ENCODE results near the gene SMYD3. TPM values are rescaled to one million over a fixed set of nuclear protein-coding genes. Genes with fewer than 3 reads are reported as not detected.

SMYD3 gene
- total and polyA plus RNA-seq, 9 of the 15 experiments (the other 6 are each of a cell fraction or from before 2014, with no cell fraction given), result 128 to 440 (median 197) TPM

- Histone ChIP-seq H3K9me1 (ENCODE audit: control insufficient read depth, insufficient read depth, low read length) (no peaks in the 10 kb centered on the region), H2AFZ (ENCODE audit: low read depth, low read length) (no peak overlapping the region), H3K9me3 (replicated peaks; ENCODE audit: control insufficient read depth, insufficient read depth, low read depth, low read length) (no peaks in the 10 kb centered on the region), H3K36me3 (ENCODE audit: control insufficient read depth, insufficient read depth, low read length) (no peaks in the 10 kb centered on the region), H3K4me3 (no peak overlapping the region), H3K4me2 (ENCODE audit: insufficient read depth, low read length) (no peak overlapping the region), H3K27me3 (ENCODE audit: control insufficient read depth in 2 of 2, insufficient read depth in 2 of 2, low read length in 2 of 2) (no peaks in the 10 kb centered on the region), H4K20me1 (replicated peaks; ENCODE audit: control insufficient read depth, insufficient read depth, low read length) (no peaks in the 10 kb centered on the region), H3K79me2 (ENCODE audit: control insufficient read depth, insufficient read depth, low read length) (no peaks in the 10 kb centered on the region; the same call in 2 of the 3 replicates), H3K9ac (ENCODE audit: insufficient read depth in 1 of 2, low read depth in 2 of 2, low read length in 2 of 2) (no peak overlapping the region), H3K4me1 (replicated peaks in 1 of 2; ENCODE audit: control insufficient read depth in 2 of 2, insufficient read depth in 2 of 2, low read length in 2 of 2) (no peaks in the 10 kb centered on the region), H3K27ac (ENCODE audit: extremely low read depth, low read depth, low read length) (no peak overlapping the region)
- ChIA-PET POLR2A (no interaction called here), CTCF (ENCODE audit: low intra/inter-chr PET ratio) (no interaction called here)
- FAIRE-seq (no peak), DNase-seq (ENCODE audit: extremely low read depth in 1 of 4, low spot score in 3 of 4) (no peak), ATAC-seq (no peak)
- in situ Hi-C loops (cut with MboI), result no loop called here
- intact Hi-C loops (cut with micrococcal nuclease), result no loop called here
- WGBS (ENCODE audit: insufficient coverage, low coverage, missing lambda C conversion rate), result 73% methylated on average over 4 of the region's 4 CpGs
- no TSS peak for BruUV-seq (replicated peaks)
- no peak for TF ChIP-seq ATF6 (CRISPR knock-in tag; IDR thresholded peaks at IDR 0.05)
- no peak for TF ChIP-seq HNRNPK (IDR thresholded peaks at IDR 0.05; ENCODE audit: low read depth, low read length, poor library complexity, severe bottlenecking)
- no peak for TF ChIP-seq CTCF (IDR thresholded peaks at IDR 0.05 in 2 of 3, conservative IDR thresholded peaks at IDR 0.05 in 1 of 3; ENCODE audit: insufficient read depth in 2 of 3, low read depth in 1 of 3, low read length in 3 of 3)
- no peak for TF ChIP-seq PATZ1 (CRISPR knock-in tag; IDR thresholded peaks at IDR 0.05; ENCODE audit: borderline replicate concordance)
- no peak for TF ChIP-seq POLR2B (IDR thresholded peaks at IDR 0.05; ENCODE audit: low read depth, partially characterized antibody)
- TF ChIP-seq HNRNPL (IDR thresholded peaks at IDR 0.05; ENCODE audit: low read depth, low read length), result no peak
- no peak for TF ChIP-seq SAP30 (IDR thresholded peaks at IDR 0.05; ENCODE audit: borderline replicate concordance, insufficient read depth, low read depth, low read length, poor library complexity, severe bottlenecking)
- TF ChIP-seq MTA1 (IDR thresholded peaks at IDR 0.05; ENCODE audit: borderline replicate concordance), result no peak
- TF ChIP-seq HEY1 (CRISPR knock-in tag; IDR thresholded peaks at IDR 0.05; ENCODE audit: borderline replicate concordance), result no peak
- TF ChIP-seq RHOXF2B (CRISPR knock-in tag; conservative IDR thresholded peaks at IDR 0.05), result no peak
- TF ChIP-seq SAFB2 (IDR thresholded peaks at IDR 0.05; ENCODE audit: borderline replicate concordance, low read depth, low read length, severe bottlenecking), result no peak
- TF ChIP-seq CAMTA2 (CRISPR knock-in tag; conservative IDR thresholded peaks at IDR 0.05), result no peak
- TF ChIP-seq ZNF282 (CRISPR knock-in tag; IDR thresholded peaks at IDR 0.05), result no peak
- no peak for TF ChIP-seq ETV5 (CRISPR knock-in tag; IDR thresholded peaks at IDR 0.05; ENCODE audit: low read depth)
These were observed 455.1 kb downstream of the SMYD3 start for GRCh38 chr1:246051909-246052518.

Measured in K562 (cell line).